Type B pancreatic cell (in vitro differentiated cells): ENCODE data around the gene OGDH. TPM values are rescaled to one million over a fixed set of nuclear protein-coding genes. Genes with fewer than 3 reads are reported as not detected.
"Not testable (repeated sequence)": the region's sequence is repeated elsewhere in the genome, so short reads cannot be mapped to it uniquely, and the experiment has no call there.

Experiments used
- DNase-seq: peaks from one replicate; pipeline ENCODE4 v3.0.0; 2021; ENCODE audit warnings: mixed read lengths; ENCODE audit not compliant: unreplicated experiment; ENCODE audit errors: extremely low spot score
- H3K27ac Mint-ChIP-seq: 2 replicates; pipeline ENCODE4 v1.8.0; 2021; ENCODE audit warnings: mild to moderate bottlenecking, mixed read lengths
- H3K27me3 Mint-ChIP-seq: 2 replicates; pipeline ENCODE4 v1.8.0; 2021; ENCODE audit warnings: mixed read lengths
- H3K36me3 Mint-ChIP-seq: 2 replicates; pipeline ENCODE4 v1.8.0; 2021; ENCODE audit warnings: mixed read lengths
- H3K4me1 Mint-ChIP-seq: one replicate; pipeline ENCODE4 v1.8.0; 2021; ENCODE audit warnings: mixed read lengths; ENCODE audit not compliant: unreplicated experiment
- H3K4me3 Mint-ChIP-seq: 2 replicates; pipeline ENCODE4 v1.8.0; 2021; ENCODE audit warnings: mild to moderate bottlenecking, mixed read lengths
- H3K9me3 Mint-ChIP-seq: 2 replicates; pipeline ENCODE4 v1.8.0; 2021; ENCODE audit warnings: mixed read lengths
- total RNA-seq: library from RNA; stranded (reverse); gene quantifications from 2 replicates; pipeline ENCODE4 v1.2.1, GENCODE V29; 2021; ENCODE audit warnings: low replicate concordance
- TF ChIP-seq, protein P1 (sequence below): fragments of 200-600 bp; sonication (generic); conservative IDR thresholded peaks from 2 replicates; pipeline ENCODE4 v1.5.0; 2021; ENCODE audit warnings: antibody characterized with exemption, mild to moderate bottlenecking

The OGDH gene
- total RNA-seq, 1 donor from 2014 or later = 92.8 TPM

DNA sequence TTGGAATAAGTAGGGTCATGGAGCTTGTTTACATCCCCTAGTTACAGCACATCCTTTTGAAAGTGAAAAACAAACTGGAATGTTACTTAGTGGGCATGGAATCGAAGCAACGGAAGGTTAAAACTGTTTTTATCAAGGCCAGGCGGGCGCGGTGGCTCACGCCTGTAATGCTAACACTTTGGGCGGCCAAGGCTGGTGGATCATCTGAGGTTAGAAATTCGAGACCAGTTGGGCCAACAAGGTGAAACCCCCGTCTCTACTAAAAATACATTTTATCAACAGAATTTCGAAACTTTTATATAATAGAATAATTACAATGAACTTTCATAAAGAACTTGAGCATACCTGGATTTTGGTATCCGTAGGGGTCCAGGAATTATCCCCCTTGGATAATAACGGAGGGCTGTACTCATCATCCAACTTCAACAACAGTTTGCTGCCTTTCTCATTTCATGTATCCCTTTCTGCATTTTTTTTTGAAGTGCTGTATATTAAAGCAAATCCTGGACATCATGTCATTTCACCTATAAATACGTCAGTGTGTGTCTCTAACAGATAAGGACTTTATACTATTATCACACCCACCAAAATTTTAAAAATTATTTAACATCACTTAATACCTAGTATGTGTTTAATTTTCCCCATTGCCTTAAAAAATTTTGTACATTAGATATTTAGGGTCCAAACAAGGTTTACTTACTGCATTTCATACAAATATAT lies 23.1 kb upstream of the OGDH start:
- H3K27ac Mint-ChIP-seq = peak overlapping the region; percentile 98
- H3K4me3 Mint-ChIP-seq = peak overlapping the region; percentile 92
- TF ChIP-seq, protein P1, sequence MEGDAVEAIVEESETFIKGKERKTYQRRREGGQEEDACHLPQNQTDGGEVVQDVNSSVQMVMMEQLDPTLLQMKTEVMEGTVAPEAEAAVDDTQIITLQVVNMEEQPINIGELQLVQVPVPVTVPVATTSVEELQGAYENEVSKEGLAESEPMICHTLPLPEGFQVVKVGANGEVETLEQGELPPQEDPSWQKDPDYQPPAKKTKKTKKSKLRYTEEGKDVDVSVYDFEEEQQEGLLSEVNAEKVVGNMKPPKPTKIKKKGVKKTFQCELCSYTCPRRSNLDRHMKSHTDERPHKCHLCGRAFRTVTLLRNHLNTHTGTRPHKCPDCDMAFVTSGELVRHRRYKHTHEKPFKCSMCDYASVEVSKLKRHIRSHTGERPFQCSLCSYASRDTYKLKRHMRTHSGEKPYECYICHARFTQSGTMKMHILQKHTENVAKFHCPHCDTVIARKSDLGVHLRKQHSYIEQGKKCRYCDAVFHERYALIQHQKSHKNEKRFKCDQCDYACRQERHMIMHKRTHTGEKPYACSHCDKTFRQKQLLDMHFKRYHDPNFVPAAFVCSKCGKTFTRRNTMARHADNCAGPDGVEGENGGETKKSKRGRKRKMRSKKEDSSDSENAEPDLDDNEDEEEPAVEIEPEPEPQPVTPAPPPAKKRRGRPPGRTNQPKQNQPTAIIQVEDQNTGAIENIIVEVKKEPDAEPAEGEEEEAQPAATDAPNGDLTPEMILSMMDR = no peak
- no peaks in the 10 kb centered on the region for H3K9me3 Mint-ChIP-seq
- no peak for DNase-seq
- H3K27me3 Mint-ChIP-seq = peaks cover 9% of the 10 kb centered on the region
- H3K36me3 Mint-ChIP-seq = peaks cover 13% of the 10 kb centered on the region
- peaks cover 17% of the 10 kb centered on the region for H3K4me1 Mint-ChIP-seq

- no peaks in the 10 kb centered on the region for H3K9me3 Mint-ChIP-seq
- TF ChIP-seq, protein P1 = peak; percentile 71
- no peak for DNase-seq
- H3K27me3 Mint-ChIP-seq = peaks cover 9% of the 10 kb centered on the region
- H3K36me3 Mint-ChIP-seq = no peaks in the 10 kb centered on the region
- no peak overlapping the region for H3K27ac Mint-ChIP-seq
- H3K4me1 Mint-ChIP-seq = no peaks in the 10 kb centered on the region
- H3K4me3 Mint-ChIP-seq = no peak overlapping the region
Observed at GRCh38 chr7:44587843-44588711, 18.4 kb upstream of the OGDH start.

DNA sequence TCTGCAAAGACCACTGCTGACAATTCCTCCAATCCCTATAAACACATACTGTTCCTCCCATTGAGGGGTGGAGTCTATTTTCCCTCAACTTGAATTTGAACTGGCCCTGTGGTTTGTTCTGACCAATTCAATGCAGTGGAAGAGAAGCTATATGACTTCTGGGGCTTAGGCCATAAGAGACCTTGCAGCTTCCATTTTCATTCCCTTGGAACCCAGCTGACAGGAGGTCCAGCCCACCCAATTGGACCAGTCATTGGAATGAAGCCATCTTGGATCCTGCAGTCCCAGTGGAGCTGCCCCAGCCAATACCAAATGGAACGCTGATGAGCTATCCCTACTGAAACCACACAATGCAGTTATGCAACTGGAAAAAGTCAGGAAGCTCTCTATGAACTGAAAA lies 15.5 kb upstream of the OGDH start:
- DNase-seq = no peak
- no peak overlapping the region for H3K27ac Mint-ChIP-seq
- TF ChIP-seq, protein P1 = no peak
- H3K36me3 Mint-ChIP-seq = no peaks in the 10 kb centered on the region
- peaks cover 14% of the 10 kb centered on the region for H3K27me3 Mint-ChIP-seq
- H3K4me3 Mint-ChIP-seq = no peak overlapping the region
- H3K4me1 Mint-ChIP-seq = no peaks in the 10 kb centered on the region
- no peaks in the 10 kb centered on the region for H3K9me3 Mint-ChIP-seq

- Mint-ChIP-seq H3K9me3 (no peaks in the 10 kb centered on the region), H3K4me3 (no peak overlapping the region), H3K27me3 (peaks cover 19% of the 10 kb centered on the region), H3K36me3 (no peaks in the 10 kb centered on the region), H3K27ac (no peak overlapping the region), H3K4me1 (no peaks in the 10 kb centered on the region)
- TF ChIP-seq, protein P1 = no peak
- no peak for DNase-seq
Observed at GRCh38 chr7:44595934-44596635, 10.3 kb upstream of the OGDH start.

GRCh38 chr7:44597181-44597580 lies 9.2 kb upstream of the OGDH start:
- H3K27me3 Mint-ChIP-seq = peaks cover 23% of the 10 kb centered on the region
- not testable (repeated sequence) for DNase-seq, H3K4me3 Mint-ChIP-seq, H3K27ac Mint-ChIP-seq, H3K4me1 Mint-ChIP-seq, H3K36me3 Mint-ChIP-seq, H3K9me3 Mint-ChIP-seq
